MM.1S (cell line): ENCODE results near the gene CERT1.

ENCODE experiments used
- DNase-seq: peaks from one replicate; pipeline ENCODE4 v3.0.0-alpha.2; 2015
- H2AFZ ChIP-seq: fragments of 300-600 bp; sonication (generic); 2 replicates; pipeline ENCODE4 v1.6.0; 2016; ENCODE audit warnings: antibody characterized with exemption, low read length
- H3F3A ChIP-seq: fragments of 300-600 bp; sonication (generic); 2 replicates; pipeline ENCODE4 v1.6.1; 2016; ENCODE audit warnings: mild to moderate bottlenecking, antibody characterized with exemption, low read length, moderate library complexity, mixed read lengths; ENCODE audit not compliant: insufficient read depth
- H3K27ac ChIP-seq: fragments of 300-600 bp; sonication (generic); 2 replicates; pipeline ENCODE4 v1.5.1; 2016; ENCODE audit warnings: mild to moderate bottlenecking, low read length
- H3K27me3 ChIP-seq: fragments of 300-600 bp; sonication (generic); replicated peaks from 2 replicates; pipeline ENCODE4 v1.6.0; 2016; ENCODE audit warnings: low read length; ENCODE audit not compliant: insufficient read depth
- H3K36me3 ChIP-seq: fragments of 300-600 bp; sonication (generic); replicated peaks from 2 replicates; pipeline ENCODE4 v1.6.1; 2016; ENCODE audit warnings: mild to moderate bottlenecking, low read length, mixed read lengths; ENCODE audit not compliant: insufficient read depth
- H3K4me1 ChIP-seq: fragments of 300-600 bp; sonication (generic); 2 replicates; pipeline ENCODE4 v1.6.1; 2016; ENCODE audit warnings: low read length, mixed read lengths
- H3K4me2 ChIP-seq: fragments of 300-600 bp; sonication (generic); 2 replicates; pipeline ENCODE4 v1.6.0; 2016; ENCODE audit warnings: low read depth, low read length
- H3K4me3 ChIP-seq: fragments of 300-600 bp; sonication (generic); 2 replicates; pipeline ENCODE4 v1.5.1; 2016; ENCODE audit warnings: low read length, mixed read lengths
- H3K79me2 ChIP-seq: fragments of 300-600 bp; sonication (generic); 2 replicates; pipeline ENCODE4 v1.6.1; 2016; ENCODE audit warnings: mixed run types, low read length, mixed read lengths
- H3K9ac ChIP-seq: fragments of 300-600 bp; sonication (generic); 2 replicates; pipeline ENCODE4 v1.6.1; 2016; ENCODE audit warnings: low read length, mixed read lengths
- H3K9me2 ChIP-seq: fragments of 300-600 bp; sonication (generic); replicated peaks from 2 replicates; pipeline ENCODE4 v1.6.1; 2016; ENCODE audit warnings: mild to moderate bottlenecking, low read length, mixed read lengths; ENCODE audit not compliant: insufficient read depth
- H3K9me3 ChIP-seq: fragments of 300-600 bp; sonication (generic); replicated peaks from 2 replicates; pipeline ENCODE4 v1.6.1; 2016; ENCODE audit warnings: mild to moderate bottlenecking, low read length, mixed read lengths; ENCODE audit not compliant: insufficient read depth
- H4K20me1 ChIP-seq: fragments of 300-600 bp; sonication (generic); 2 replicates; pipeline ENCODE4 v1.6.1; 2016; ENCODE audit warnings: mild to moderate bottlenecking, low read length, moderate library complexity, mixed read lengths; ENCODE audit not compliant: insufficient read depth
- EZH2 ChIP-seq: fragments of 300-600 bp; sonication (generic); optimal IDR thresholded peaks from 2 replicates; pipeline ENCODE3; 2017; ENCODE audit warnings: low read depth, mild to moderate bottlenecking, antibody characterized with exemption, low read length, mixed read lengths
- EZH2phosphoT487 ChIP-seq: fragments of 300-600 bp; sonication (generic); IDR thresholded peaks from 2 replicates; pipeline ENCODE4 v1.6.1; 2018; ENCODE audit warnings: antibody characterized with exemption, low read length
- TF ChIP-seq, protein P1 (sequence below): fragments of 300-600 bp; sonication (generic); IDR thresholded peaks from 2 replicates; pipeline ENCODE4 v1.5.1; 2016; ENCODE audit warnings: antibody characterized with exemption, low read length, mixed read lengths

The CERT1 gene

DNA sequence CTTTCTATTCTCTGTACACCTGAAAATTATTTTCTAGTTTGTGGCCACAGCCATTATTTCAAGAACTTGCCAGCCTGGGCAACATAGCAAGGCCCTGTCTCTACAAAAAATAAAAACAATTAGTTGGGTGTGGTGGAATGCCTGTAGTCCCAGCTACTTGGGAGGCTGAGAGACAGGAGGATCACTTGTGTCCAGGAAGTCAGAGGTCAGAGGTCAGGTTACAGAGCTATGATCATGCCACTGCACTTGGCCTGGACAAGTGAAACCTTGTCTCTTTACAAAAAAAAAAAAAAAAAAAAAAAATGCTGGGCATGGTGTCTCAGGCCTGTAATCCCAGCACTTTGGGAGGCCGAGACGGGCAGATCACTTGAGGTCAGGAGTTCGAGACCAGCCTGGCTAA lies 116.2 kb downstream of the CERT1 start:
- Histone ChIP-seq H3K27me3 (no peaks in the 10 kb centered on the region), H3K9me2 (no peaks in the 10 kb centered on the region), H3K9ac (no peak overlapping the region), H3K4me1 (no peaks in the 10 kb centered on the region), H3K4me2 (no peak overlapping the region), H3F3A (no peaks in the 10 kb centered on the region), H3K4me3 (no peak overlapping the region), H3K9me3 (no peaks in the 10 kb centered on the region), H3K36me3 (no peaks in the 10 kb centered on the region), H3K79me2 (no peaks in the 10 kb centered on the region), H3K27ac (no peak overlapping the region), H2AFZ (no peak overlapping the region), H4K20me1 (no peaks in the 10 kb centered on the region)
- no peak for DNase-seq
- TF ChIP-seq EZH2phosphoT487 (no peak), EZH2 (no peak)
- TF ChIP-seq, protein P1, sequence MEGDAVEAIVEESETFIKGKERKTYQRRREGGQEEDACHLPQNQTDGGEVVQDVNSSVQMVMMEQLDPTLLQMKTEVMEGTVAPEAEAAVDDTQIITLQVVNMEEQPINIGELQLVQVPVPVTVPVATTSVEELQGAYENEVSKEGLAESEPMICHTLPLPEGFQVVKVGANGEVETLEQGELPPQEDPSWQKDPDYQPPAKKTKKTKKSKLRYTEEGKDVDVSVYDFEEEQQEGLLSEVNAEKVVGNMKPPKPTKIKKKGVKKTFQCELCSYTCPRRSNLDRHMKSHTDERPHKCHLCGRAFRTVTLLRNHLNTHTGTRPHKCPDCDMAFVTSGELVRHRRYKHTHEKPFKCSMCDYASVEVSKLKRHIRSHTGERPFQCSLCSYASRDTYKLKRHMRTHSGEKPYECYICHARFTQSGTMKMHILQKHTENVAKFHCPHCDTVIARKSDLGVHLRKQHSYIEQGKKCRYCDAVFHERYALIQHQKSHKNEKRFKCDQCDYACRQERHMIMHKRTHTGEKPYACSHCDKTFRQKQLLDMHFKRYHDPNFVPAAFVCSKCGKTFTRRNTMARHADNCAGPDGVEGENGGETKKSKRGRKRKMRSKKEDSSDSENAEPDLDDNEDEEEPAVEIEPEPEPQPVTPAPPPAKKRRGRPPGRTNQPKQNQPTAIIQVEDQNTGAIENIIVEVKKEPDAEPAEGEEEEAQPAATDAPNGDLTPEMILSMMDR = no peak

DNA sequence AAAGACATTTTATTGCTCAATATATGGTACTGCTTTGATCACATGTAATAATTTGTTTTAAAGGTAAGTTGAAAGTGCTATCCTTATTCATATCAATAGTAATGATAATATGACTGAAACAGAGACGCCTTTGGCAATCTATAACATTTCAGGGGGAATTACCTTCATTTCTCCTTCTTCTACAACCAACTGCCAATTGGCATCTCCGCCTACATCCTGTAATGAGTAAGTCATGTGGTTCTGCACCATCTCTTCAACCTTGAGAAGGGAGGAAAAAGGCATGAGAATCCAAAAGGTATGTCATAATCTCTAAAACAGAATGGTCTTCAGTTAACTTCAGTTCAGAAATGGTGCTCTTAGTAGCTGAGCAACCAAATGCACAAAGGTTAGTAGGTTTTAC lies 122.0 kb downstream of the CERT1 start:
- Histone ChIP-seq H3K9me2 (no peaks in the 10 kb centered on the region), H3K79me2 (no peaks in the 10 kb centered on the region), H4K20me1 (no peaks in the 10 kb centered on the region), H3K4me1 (no peaks in the 10 kb centered on the region), H3K4me2 (no peak overlapping the region), H3K9ac (no peak overlapping the region), H3K4me3 (no peak overlapping the region), H3K36me3 (no peaks in the 10 kb centered on the region), H3K27me3 (no peaks in the 10 kb centered on the region), H2AFZ (no peak overlapping the region), H3K9me3 (no peaks in the 10 kb centered on the region), H3K27ac (no peak overlapping the region), H3F3A (no peaks in the 10 kb centered on the region)
- DNase-seq = no peak
- TF ChIP-seq EZH2 (no peak), EZH2phosphoT487 (no peak)
- TF ChIP-seq, protein P1 = no peak

DNA sequence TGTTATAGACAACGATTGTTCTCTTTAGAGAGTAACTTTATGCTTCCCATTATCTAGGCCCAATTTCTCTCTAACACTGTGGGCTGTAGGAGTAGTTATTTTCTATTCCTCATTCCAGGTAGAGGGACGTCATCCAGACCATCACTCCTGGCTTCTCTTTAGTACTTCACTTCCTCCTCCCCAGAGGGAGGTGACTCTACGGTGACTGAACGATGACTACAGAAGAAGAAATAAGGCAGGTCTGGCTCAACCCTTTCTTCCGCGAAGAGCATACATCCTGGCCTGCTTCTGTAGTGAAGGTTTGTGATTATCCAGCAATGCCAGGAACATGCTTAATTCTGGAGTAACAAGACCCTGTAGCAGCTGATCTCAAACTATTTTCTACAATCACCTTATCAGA lies 123.6 kb downstream of the CERT1 start:
- H3F3A ChIP-seq = no peaks in the 10 kb centered on the region
- no peak overlapping the region for H3K4me3 ChIP-seq
- H3K9ac ChIP-seq = no peak overlapping the region
- no peaks in the 10 kb centered on the region for H3K4me1 ChIP-seq
- H3K79me2 ChIP-seq = no peaks in the 10 kb centered on the region
- no peaks in the 10 kb centered on the region for H3K9me2 ChIP-seq
- TF ChIP-seq, protein P1 = no peak
- no peak for TF ChIP-seq EZH2phosphoT487
- H4K20me1 ChIP-seq = no peaks in the 10 kb centered on the region
- H3K27me3 ChIP-seq = no peaks in the 10 kb centered on the region
- H3K27ac ChIP-seq = no peak overlapping the region
- DNase-seq = no peak
- no peaks in the 10 kb centered on the region for H3K36me3 ChIP-seq
- H3K9me3 ChIP-seq = no peaks in the 10 kb centered on the region
- H3K4me2 ChIP-seq = no peak overlapping the region
- no peak overlapping the region for H2AFZ ChIP-seq
